DOHH2 (cell line): Measurements from ENCODE around the gene CPM.

Source experiments
- H3F3A ChIP-seq: fragments of 200-600 bp; sonication (generic), shearing (Covaris generic); 2 replicates; pipeline ENCODE4 v1.6.0; 2016; ENCODE audit warnings: antibody characterized with exemption, mild to moderate bottlenecking; ENCODE audit not compliant: control insufficient read depth, insufficient read depth
- H3K27ac ChIP-seq: fragments of 200-600 bp; sonication (generic); 2 replicates; pipeline ENCODE4 v1.5.1; 2014; ENCODE audit warnings: low read depth, mild to moderate bottlenecking, low read length, moderate library complexity
- H3K27me3 ChIP-seq: fragments of 200-600 bp; sonication (generic); 2 replicates; pipeline ENCODE4 v1.6.1; 2014; ENCODE audit warnings: mild to moderate bottlenecking, low read length, mixed read lengths; ENCODE audit not compliant: control insufficient read depth
- H3K36me3 ChIP-seq: fragments of 200-600 bp; sonication (generic); 2 replicates; pipeline ENCODE4 v1.6.1; 2014; ENCODE audit warnings: mild to moderate bottlenecking, low read length, moderate library complexity, mixed read lengths; ENCODE audit not compliant: control insufficient read depth
- H3K4me1 ChIP-seq: fragments of 200-600 bp; sonication (generic); 2 replicates; pipeline ENCODE4 v1.6.1; 2014; ENCODE audit warnings: mild to moderate bottlenecking, low read length, mixed read lengths; ENCODE audit not compliant: control insufficient read depth
- H3K4me2 ChIP-seq: fragments of 200-600 bp; sonication (generic); 2 replicates; pipeline ENCODE4 v1.6.0; 2014; ENCODE audit warnings: mild to moderate bottlenecking, low read length, moderate library complexity
- H3K4me3 ChIP-seq: fragments of 200-600 bp; sonication (generic); 2 replicates; pipeline ENCODE4 v1.5.1; 2014; ENCODE audit warnings: mild to moderate bottlenecking, low read length, mixed read lengths
- H3K79me2 ChIP-seq: fragments of 200-600 bp; sonication (generic); 2 replicates; pipeline ENCODE4 v1.6.1; 2014; ENCODE audit warnings: mild to moderate bottlenecking, low read length, mixed read lengths; ENCODE audit not compliant: control insufficient read depth
- H3K9me2 ChIP-seq: fragments of 200-600 bp; sonication (generic); replicated peaks from 2 replicates; pipeline ENCODE4 v1.6.1; 2014; ENCODE audit warnings: mild to moderate bottlenecking, low read length, mixed read lengths; ENCODE audit not compliant: control insufficient read depth
- H3K9me3 ChIP-seq: fragments of 200-600 bp; sonication (generic); 2 replicates; pipeline ENCODE4 v1.6.1; 2014; ENCODE audit warnings: antibody characterized with exemption, low read length, mixed read lengths; ENCODE audit not compliant: control insufficient read depth, insufficient read depth
- H4K20me1 ChIP-seq: fragments of 200-600 bp; sonication (generic); 2 replicates; pipeline ENCODE4 v1.6.0; 2014; ENCODE audit warnings: low read depth, mild to moderate bottlenecking, antibody characterized with exemption, low read length, moderate library complexity; ENCODE audit not compliant: control insufficient read depth, insufficient read depth
- EZH2phosphoT487 ChIP-seq: fragments of 200-600 bp; sonication (generic); IDR thresholded peaks from 2 replicates; pipeline ENCODE4 v1.6.1; 2017; ENCODE audit warnings: borderline replicate concordance, mild to moderate bottlenecking, antibody characterized with exemption, low read length, moderate library complexity, mixed read lengths
- TF ChIP-seq, protein P1 (sequence below): fragments of 200-600 bp; sonication (generic); IDR thresholded peaks from one replicate; pipeline ENCODE4 v1.5.1; 2014; ENCODE audit warnings: antibody characterized with exemption, mild to moderate bottlenecking, low read depth, low read length; ENCODE audit not compliant: poor library complexity, severe bottlenecking

Gene CPM

DNA sequence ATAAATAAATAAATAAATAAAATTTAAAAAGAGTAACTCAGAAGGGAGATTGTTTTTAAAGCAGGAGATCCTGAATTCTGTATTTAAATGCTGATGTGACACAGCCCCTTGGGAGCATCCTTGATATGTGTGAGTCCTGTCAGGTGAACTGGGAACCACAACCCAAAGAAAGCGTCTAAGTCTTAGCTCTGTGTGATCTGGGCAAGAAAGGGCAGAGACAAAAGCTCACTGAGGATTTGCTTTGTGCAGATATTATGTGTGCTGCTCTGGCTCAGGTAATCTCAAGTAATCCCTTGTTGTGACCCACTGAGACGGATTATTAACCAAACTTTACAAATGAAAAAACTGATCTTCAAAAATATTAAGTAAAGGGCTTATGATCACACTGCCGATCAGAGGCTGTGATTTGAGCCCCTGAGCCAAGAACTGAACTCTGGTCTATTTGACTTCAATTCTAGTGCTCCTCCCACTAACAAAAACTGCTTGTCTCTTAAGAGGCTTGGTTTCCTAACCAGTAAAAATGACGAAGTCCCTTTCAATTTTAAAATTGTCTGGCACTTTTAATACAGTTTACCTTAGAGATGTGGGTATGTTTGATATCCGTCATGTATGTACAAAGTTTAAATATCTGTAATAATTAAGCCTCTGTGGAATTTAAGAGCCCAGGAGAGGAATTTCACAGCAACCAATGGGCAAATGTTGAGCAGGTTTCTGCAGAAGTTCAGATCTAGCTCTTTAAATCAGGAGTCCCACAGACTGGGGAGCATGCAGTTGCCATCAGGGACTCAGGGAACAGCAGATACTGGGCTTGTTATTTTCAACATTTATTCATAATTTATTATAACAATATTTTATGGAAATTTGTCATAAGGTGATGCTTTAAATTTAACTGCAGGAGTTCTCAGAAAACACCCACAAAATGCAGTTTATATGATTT is 46.1 kb downstream of the CPM start:
- Histone ChIP-seq H3K4me3 (peak overlapping the region; percentile 14; the same call in 1 of the 2 replicates), H3K9me3 (no peaks in the 10 kb centered on the region), H4K20me1 (no peaks in the 10 kb centered on the region), H3F3A (peaks cover 38% of the 10 kb centered on the region), H3K4me2 (peak overlapping the region; percentile 62), H3K27me3 (no peaks in the 10 kb centered on the region), H3K4me1 (peaks cover 100% of the 10 kb centered on the region), H3K79me2 (peaks cover 55% of the 10 kb centered on the region), H3K27ac (peak overlapping the region; percentile 87), H3K9me2 (no peaks in the 10 kb centered on the region), H3K36me3 (peaks cover 21% of the 10 kb centered on the region)
- TF ChIP-seq, protein P1, sequence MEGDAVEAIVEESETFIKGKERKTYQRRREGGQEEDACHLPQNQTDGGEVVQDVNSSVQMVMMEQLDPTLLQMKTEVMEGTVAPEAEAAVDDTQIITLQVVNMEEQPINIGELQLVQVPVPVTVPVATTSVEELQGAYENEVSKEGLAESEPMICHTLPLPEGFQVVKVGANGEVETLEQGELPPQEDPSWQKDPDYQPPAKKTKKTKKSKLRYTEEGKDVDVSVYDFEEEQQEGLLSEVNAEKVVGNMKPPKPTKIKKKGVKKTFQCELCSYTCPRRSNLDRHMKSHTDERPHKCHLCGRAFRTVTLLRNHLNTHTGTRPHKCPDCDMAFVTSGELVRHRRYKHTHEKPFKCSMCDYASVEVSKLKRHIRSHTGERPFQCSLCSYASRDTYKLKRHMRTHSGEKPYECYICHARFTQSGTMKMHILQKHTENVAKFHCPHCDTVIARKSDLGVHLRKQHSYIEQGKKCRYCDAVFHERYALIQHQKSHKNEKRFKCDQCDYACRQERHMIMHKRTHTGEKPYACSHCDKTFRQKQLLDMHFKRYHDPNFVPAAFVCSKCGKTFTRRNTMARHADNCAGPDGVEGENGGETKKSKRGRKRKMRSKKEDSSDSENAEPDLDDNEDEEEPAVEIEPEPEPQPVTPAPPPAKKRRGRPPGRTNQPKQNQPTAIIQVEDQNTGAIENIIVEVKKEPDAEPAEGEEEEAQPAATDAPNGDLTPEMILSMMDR = no peak
- TF ChIP-seq EZH2phosphoT487 = no peak

- Histone ChIP-seq H4K20me1 (no peaks in the 10 kb centered on the region), H3K4me1 (peaks cover 100% of the 10 kb centered on the region), H3K27me3 (no peaks in the 10 kb centered on the region), H3F3A (peaks cover 35% of the 10 kb centered on the region), H3K9me2 (no peaks in the 10 kb centered on the region), H3K4me2 (peak overlapping the region; percentile 85), H3K9me3 (no peaks in the 10 kb centered on the region), H3K79me2 (peaks cover 44% of the 10 kb centered on the region), H3K4me3 (peak overlapping the region; percentile 48), H3K27ac (peak overlapping the region; percentile 98), H3K36me3 (peaks cover 23% of the 10 kb centered on the region)
- TF ChIP-seq, protein P1 = no peak
- no peak for TF ChIP-seq EZH2phosphoT487
Measured at GRCh38 chr12:68885381-68885780, 47.6 kb downstream of the CPM start.

GRCh38 chr12:68884251-68884650 is 48.7 kb downstream of the CPM start:
- H3F3A ChIP-seq = peaks cover 30% of the 10 kb centered on the region
- no peaks in the 10 kb centered on the region for H3K9me3 ChIP-seq
- peaks cover 43% of the 10 kb centered on the region for H3K79me2 ChIP-seq
- H3K4me2 ChIP-seq = peak overlapping the region; percentile 85
- H4K20me1 ChIP-seq = no peaks in the 10 kb centered on the region
- H3K27ac ChIP-seq = peak overlapping the region; percentile 98
- no peaks in the 10 kb centered on the region for H3K27me3 ChIP-seq
- peak overlapping the region; percentile 5; the same call in 1 of the 2 replicates for H3K4me3 ChIP-seq
- no peaks in the 10 kb centered on the region for H3K9me2 ChIP-seq
- H3K4me1 ChIP-seq = peaks cover 99% of the 10 kb centered on the region
- TF ChIP-seq EZH2phosphoT487 = no peak
- TF ChIP-seq, protein P1 = no peak
- H3K36me3 ChIP-seq = peaks cover 29% of the 10 kb centered on the region
